Loucy (cell line): ENCODE measurements around the gene SGF29.

Experiments used
- H2AFZ ChIP-seq: fragments of 200-600 bp; sonication (generic); 2 replicates; pipeline ENCODE4 v1.6.0; 2016; ENCODE audit warnings: antibody characterized with exemption, mild to moderate bottlenecking, low read length, moderate library complexity
- H3F3A ChIP-seq: fragments of 200-600 bp; 2 replicates; pipeline ENCODE4 v1.6.0; 2016; ENCODE audit warnings: antibody characterized with exemption, low read depth, mild to moderate bottlenecking
- H3K27me3 ChIP-seq: fragments of 200-600 bp; sonication (generic); 2 replicates; pipeline ENCODE4 v1.6.1; 2014; ENCODE audit warnings: low read length, mild to moderate bottlenecking; ENCODE audit not compliant: insufficient read depth, poor library complexity, severe bottlenecking
- H3K36me3 ChIP-seq: fragments of 200-600 bp; sonication (generic); 2 replicates; pipeline ENCODE4 v1.6.1; 2016; ENCODE audit warnings: low read length; ENCODE audit not compliant: insufficient read depth
- H3K4me1 ChIP-seq: fragments of 200-600 bp; sonication (generic); 2 replicates; pipeline ENCODE4 v1.5.1; 2014; ENCODE audit warnings: low read length, mild to moderate bottlenecking; ENCODE audit not compliant: insufficient read depth, poor library complexity, severe bottlenecking
- H3K4me2 ChIP-seq: fragments of 200-600 bp; sonication (generic); 2 replicates; pipeline ENCODE4 v1.6.0; 2014; ENCODE audit warnings: antibody characterized with exemption, low read length, low read depth, mild to moderate bottlenecking; ENCODE audit not compliant: poor library complexity, severe bottlenecking
- H3K4me3 ChIP-seq: fragments of 200-600 bp; sonication (generic); 2 replicates; pipeline ENCODE4 v1.5.1; 2014; ENCODE audit warnings: low read length, mild to moderate bottlenecking, mixed read lengths; ENCODE audit not compliant: poor library complexity, severe bottlenecking
- H3K79me2 ChIP-seq: fragments of 200-600 bp; sonication (generic); 2 replicates; pipeline ENCODE4 v1.6.1; 2014; ENCODE audit warnings: low read length; ENCODE audit not compliant: insufficient read depth
- H3K9ac ChIP-seq: fragments of 200-600 bp; sonication (generic); 2 replicates; pipeline ENCODE4 v1.6.0; 2014; ENCODE audit warnings: mild to moderate bottlenecking, low read depth, low read length, moderate library complexity; ENCODE audit not compliant: poor library complexity, severe bottlenecking
- H3K9me2 ChIP-seq: fragments of 200-600 bp; sonication (generic); replicated peaks from 2 replicates; pipeline ENCODE4 v1.6.1; 2016; ENCODE audit warnings: low read depth, low read length, mixed read lengths
- H3K9me3 ChIP-seq: fragments of 200-600 bp; sonication (generic); 2 replicates; pipeline ENCODE4 v1.6.1; 2014; ENCODE audit warnings: mild to moderate bottlenecking, antibody characterized with exemption, low read length, low read depth; ENCODE audit not compliant: insufficient read depth
- H4K20me1 ChIP-seq: fragments of 200-600 bp; sonication (generic); 2 replicates; pipeline ENCODE4 v1.6.0; 2014; ENCODE audit warnings: antibody characterized with exemption, low read length, mild to moderate bottlenecking; ENCODE audit not compliant: insufficient read depth, poor library complexity, severe bottlenecking
- EZH2phosphoT487 ChIP-seq: fragments of 200-600 bp; IDR thresholded peaks from 2 replicates; pipeline ENCODE4 v1.6.1; 2018; ENCODE audit warnings: antibody characterized with exemption, mild to moderate bottlenecking, moderate library complexity, borderline replicate concordance
- TF ChIP-seq, protein P1 (sequence below): fragments of 200-600 bp; sonication (generic); conservative IDR thresholded peaks from 2 replicates; pipeline ENCODE4 v1.5.1; 2014; ENCODE audit warnings: mild to moderate bottlenecking, antibody characterized with exemption, low read length

The SGF29 gene

DNA sequence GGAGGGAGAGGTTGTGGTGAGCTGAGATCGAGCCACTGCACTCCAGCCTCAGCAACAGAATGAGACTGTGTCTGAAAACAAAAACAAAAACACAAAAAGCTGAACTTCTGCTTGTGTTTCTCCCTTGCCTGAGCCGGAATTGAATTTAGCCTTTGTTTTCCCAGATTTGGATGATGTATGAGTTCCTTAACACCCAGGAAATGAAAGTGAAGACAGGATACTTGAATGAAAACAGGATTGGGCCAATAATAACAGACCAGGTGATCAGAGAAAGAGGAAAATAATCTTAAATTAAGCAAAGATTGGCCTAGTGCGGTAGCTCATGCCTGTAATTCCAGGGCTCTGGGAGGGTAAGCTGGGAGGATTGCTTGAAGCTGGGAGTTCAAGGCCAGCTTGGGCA is 13.4 kb upstream of the SGF29 start:
- no peaks in the 10 kb centered on the region for H4K20me1 ChIP-seq
- H2AFZ ChIP-seq = no peak overlapping the region
- H3K79me2 ChIP-seq = no peaks in the 10 kb centered on the region
- H3K36me3 ChIP-seq = no peaks in the 10 kb centered on the region
- no peak for TF ChIP-seq EZH2phosphoT487
- TF ChIP-seq, protein P1, sequence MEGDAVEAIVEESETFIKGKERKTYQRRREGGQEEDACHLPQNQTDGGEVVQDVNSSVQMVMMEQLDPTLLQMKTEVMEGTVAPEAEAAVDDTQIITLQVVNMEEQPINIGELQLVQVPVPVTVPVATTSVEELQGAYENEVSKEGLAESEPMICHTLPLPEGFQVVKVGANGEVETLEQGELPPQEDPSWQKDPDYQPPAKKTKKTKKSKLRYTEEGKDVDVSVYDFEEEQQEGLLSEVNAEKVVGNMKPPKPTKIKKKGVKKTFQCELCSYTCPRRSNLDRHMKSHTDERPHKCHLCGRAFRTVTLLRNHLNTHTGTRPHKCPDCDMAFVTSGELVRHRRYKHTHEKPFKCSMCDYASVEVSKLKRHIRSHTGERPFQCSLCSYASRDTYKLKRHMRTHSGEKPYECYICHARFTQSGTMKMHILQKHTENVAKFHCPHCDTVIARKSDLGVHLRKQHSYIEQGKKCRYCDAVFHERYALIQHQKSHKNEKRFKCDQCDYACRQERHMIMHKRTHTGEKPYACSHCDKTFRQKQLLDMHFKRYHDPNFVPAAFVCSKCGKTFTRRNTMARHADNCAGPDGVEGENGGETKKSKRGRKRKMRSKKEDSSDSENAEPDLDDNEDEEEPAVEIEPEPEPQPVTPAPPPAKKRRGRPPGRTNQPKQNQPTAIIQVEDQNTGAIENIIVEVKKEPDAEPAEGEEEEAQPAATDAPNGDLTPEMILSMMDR = no peak
- no peaks in the 10 kb centered on the region for H3F3A ChIP-seq
- no peak overlapping the region for H3K4me2 ChIP-seq
- H3K4me3 ChIP-seq = no peak overlapping the region
- no peaks in the 10 kb centered on the region for H3K27me3 ChIP-seq
- H3K4me1 ChIP-seq = no peaks in the 10 kb centered on the region
- H3K9ac ChIP-seq = no peak overlapping the region
- H3K9me3 ChIP-seq = no peaks in the 10 kb centered on the region
- no peaks in the 10 kb centered on the region for H3K9me2 ChIP-seq

DNA sequence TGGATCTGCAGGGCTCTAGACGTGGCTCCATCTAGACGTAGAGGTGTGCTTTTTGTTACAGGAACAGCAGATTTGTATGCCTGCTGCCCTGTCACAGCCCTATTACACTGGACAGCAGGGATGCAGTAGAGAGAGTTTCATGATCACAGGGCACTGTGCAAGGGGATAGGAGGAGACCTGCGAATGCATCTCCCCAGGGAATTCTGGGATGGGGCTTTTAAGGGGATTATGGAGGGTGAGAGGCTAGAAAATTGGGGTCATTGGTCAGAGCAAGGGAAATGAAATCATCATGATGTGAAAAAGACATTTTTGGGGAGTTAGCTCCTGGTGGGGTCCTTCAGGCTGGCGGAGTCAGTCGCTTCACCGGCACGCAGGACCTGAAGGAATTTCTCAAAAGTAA is 11.1 kb upstream of the SGF29 start:
- Histone ChIP-seq H3K36me3 (no peaks in the 10 kb centered on the region), H3K79me2 (no peaks in the 10 kb centered on the region), H3K9ac (no peak overlapping the region), H3K4me1 (no peaks in the 10 kb centered on the region), H3K9me3 (no peaks in the 10 kb centered on the region), H3K27me3 (no peaks in the 10 kb centered on the region), H2AFZ (peak overlapping the region; percentile 45; the same call in 1 of the 2 replicates), H3F3A (no peaks in the 10 kb centered on the region), H3K4me3 (no peak overlapping the region), H4K20me1 (no peaks in the 10 kb centered on the region), H3K4me2 (no peak overlapping the region), H3K9me2 (no peaks in the 10 kb centered on the region)
- TF ChIP-seq EZH2phosphoT487 = no peak
- TF ChIP-seq, protein P1 = no peak

DNA sequence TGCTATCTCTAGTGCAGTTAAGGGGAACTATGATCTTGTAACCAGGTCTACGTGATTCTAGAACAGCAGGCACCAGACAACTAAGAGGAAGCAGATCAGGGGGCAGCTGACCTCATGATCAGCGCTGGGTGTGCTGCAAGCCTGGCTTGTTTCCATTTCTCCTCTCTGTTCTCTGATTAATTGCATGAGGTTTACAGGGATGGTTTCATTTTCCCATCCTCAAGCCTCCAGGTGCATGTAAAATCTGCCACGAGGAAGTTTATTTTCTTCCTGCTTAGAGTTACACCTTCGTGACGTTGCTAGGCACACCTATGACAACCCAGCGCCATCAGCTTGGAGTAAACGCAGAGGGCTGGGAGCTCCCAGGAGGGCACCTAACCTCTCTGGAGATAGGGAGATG is 10.6 kb upstream of the SGF29 start:
- Histone ChIP-seq H3K27me3 (no peaks in the 10 kb centered on the region), H2AFZ (peak overlapping the region; percentile 45; the same call in 1 of the 2 replicates)

More for the DNA sequence above, 10.6 kb upstream of the SGF29 start:
- Histone ChIP-seq H3K9ac (no peak overlapping the region), H3K79me2 (no peaks in the 10 kb centered on the region), H4K20me1 (no peaks in the 10 kb centered on the region), H3K4me3 (no peak overlapping the region), H3K4me2 (no peak overlapping the region), H3F3A (no peaks in the 10 kb centered on the region), H3K9me2 (no peaks in the 10 kb centered on the region), H3K36me3 (no peaks in the 10 kb centered on the region), H3K9me3 (no peaks in the 10 kb centered on the region), H3K4me1 (no peaks in the 10 kb centered on the region)
- TF ChIP-seq EZH2phosphoT487 = no peak
- TF ChIP-seq, protein P1 = no peak
